Cardiac fibroblast (primary cell): ENCODE data around the gene MGAT3.
"Not testable (repeated sequence)": the region's sequence is repeated elsewhere in the genome, so short reads cannot be mapped to it uniquely, and the experiment has no call there.

Experiments
- DNase-seq, 2 donors: peaks; one replicate each; pipeline versions ENCODE4 v3.0.0 to v3.0.0-alpha.2; 2010; ENCODE audit warnings: low read depth in 2 of 2
- H3K4me3 ChIP-seq, 2 donors: replicated peaks in 1 of 2; 1 replicate in 1 of 2; 2 replicates in 1 of 2; pipeline ENCODE4 v1.5.1; 2011; ENCODE audit warnings: low read depth in 2 of 2, low read length in 2 of 2, mild to moderate bottlenecking in 2 of 2, moderate library complexity in 1 of 2
- TF ChIP-seq, protein P1 (sequence below): IDR thresholded peaks from one replicate; pipeline ENCODE4 v1.5.1; 2011; ENCODE audit warnings: low read depth, mild to moderate bottlenecking, low read length, inconsistent platforms

Gene MGAT3

DNA sequence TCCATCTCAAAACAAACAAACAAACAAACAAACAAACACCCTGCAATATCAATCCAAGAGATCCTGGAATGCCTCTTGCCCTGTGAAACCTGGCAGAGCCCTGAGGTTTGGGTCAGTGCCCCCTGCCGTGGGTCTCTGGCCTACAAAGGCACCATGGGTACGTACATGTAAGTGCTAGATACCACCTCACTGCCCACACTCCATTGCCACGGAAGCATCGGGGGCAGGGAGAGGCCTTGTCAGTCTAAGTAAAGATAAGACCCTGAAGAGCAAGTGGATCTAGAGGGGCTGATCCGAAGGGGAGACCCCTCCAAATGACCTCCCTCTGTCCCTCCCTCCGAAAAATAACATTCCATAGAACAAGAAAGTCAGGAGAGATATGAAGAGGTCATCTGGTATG is 43.3 kb downstream of the MGAT3 start:
- TF ChIP-seq, protein P1, sequence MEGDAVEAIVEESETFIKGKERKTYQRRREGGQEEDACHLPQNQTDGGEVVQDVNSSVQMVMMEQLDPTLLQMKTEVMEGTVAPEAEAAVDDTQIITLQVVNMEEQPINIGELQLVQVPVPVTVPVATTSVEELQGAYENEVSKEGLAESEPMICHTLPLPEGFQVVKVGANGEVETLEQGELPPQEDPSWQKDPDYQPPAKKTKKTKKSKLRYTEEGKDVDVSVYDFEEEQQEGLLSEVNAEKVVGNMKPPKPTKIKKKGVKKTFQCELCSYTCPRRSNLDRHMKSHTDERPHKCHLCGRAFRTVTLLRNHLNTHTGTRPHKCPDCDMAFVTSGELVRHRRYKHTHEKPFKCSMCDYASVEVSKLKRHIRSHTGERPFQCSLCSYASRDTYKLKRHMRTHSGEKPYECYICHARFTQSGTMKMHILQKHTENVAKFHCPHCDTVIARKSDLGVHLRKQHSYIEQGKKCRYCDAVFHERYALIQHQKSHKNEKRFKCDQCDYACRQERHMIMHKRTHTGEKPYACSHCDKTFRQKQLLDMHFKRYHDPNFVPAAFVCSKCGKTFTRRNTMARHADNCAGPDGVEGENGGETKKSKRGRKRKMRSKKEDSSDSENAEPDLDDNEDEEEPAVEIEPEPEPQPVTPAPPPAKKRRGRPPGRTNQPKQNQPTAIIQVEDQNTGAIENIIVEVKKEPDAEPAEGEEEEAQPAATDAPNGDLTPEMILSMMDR = no peak

DNA sequence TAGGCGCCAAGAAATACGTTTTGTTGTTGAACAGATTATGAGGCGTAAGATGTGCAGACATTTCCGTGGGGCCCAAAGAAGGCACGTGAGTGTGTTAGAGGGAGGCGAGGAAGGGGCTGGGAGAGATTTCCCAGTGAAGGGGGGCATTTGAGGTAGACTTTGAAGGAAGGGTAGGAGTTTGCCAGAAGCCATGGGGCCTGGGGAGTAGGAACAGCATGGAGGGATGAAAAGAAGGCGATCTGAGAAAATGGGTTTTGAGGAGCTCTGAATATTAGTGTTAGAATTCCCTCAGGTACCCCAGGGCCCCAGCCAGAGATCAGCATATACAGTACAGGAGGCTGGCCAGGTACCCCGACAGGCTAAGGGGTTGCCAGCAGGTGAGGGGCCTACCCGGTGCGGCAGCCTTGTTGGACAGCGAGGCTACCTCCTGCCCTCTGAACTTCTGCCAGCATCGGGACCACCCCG is 44.9 kb downstream of the MGAT3 start:
- TF ChIP-seq, protein P1 = no peak
- DNase-seq = no peak
- peak overlapping the region; percentile 74 to 85 for H3K4me3 ChIP-seq

More for the DNA sequence above, 43.3 kb downstream of the MGAT3 start:
- DNase-seq = no peak
- H3K4me3 ChIP-seq = no peak overlapping the region

DNA sequence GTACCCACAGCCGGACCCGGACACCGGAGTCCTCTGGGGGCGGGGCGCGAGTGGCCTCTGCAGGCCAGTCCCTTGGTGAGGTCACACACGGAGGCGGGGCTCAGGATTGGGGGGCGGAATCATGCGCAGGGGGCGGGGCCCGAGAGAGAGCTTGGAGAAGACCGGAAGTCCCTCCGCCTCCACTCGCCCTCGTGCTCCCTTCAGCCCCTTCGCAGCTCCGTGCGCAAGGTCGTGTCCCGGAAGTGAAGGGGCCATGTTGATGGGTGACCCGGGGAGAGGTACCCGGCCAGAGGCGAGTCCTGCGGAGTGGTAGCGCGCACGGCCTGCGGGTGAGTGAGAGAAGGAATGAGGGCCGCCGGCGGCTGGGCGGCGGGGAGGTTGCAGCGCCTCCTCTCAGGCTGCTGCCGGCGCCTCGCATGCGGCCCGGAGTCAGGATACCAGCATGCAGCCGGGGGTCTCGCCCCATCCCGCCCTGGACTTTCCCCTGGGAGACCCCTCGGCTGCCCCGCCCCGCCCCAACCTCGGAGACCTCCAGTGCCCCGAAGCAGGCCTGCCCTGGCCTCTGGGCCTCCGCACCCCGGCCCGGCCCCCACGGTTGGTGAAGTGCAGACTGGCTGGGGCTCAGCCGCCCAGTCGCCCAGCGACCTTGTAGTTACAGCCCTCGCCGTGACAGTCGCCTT is 45.4 kb downstream of the MGAT3 start, which contains the start of gene MIEF1:
TSS of gene MIEF1 (plus strand) at position 182 of the 680 bp plus-strand sequence. CDS start 9,005 bp downstream, outside the sequence.
- H3K4me3 ChIP-seq = peak within 1 kb of the TSS; percentile 74 to 85
- TF ChIP-seq, protein P1 = no peak
- DNase-seq = peak; percentile 96 to 97

GRCh38 chr22:39502789-39503409 is 46.1 kb downstream of the MGAT3 start:
- peak overlapping the region; percentile 74 to 85 for H3K4me3 ChIP-seq
- TF ChIP-seq, protein P1 = no peak
- DNase-seq = peak in 1 of 2 donors; percentile 26

- TF ChIP-seq, protein P1 = no peak
- H3K4me3 ChIP-seq = peak overlapping the region in 1 of 2 donors; percentile 85
- DNase-seq = no peak
Observed at GRCh38 chr22:39503630-39504029, 46.8 kb downstream of the MGAT3 start.

DNA sequence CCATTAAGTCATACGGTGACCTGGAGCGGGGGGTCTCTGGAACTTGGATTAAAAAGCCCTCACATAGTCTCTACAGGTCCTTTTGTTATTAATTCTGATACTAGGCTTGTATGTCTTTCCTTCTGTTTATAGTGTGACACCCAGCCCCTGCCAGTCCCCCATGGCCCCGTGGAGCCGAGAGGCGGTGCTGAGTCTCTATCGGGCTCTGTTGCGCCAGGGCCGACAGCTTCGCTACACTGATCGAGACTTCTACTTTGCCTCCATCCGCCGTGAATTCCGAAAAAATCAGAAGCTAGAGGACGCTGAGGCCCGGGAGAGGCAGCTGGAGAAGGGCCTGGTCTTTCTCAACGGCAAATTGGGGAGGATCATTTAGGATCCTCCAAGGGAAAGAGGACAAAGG is 47.3 kb downstream of the MGAT3 start:
- H3K4me3 ChIP-seq = no peak overlapping the region
- DNase-seq = no peak
- TF ChIP-seq, protein P1 = no peak

- H3K4me3 ChIP-seq, DNase-seq: not testable (repeated sequence)
Observed at GRCh38 chr22:39507021-39507420, 50.2 kb downstream of the MGAT3 start.
